Activated naive CD4-positive, alpha-beta T cell treated with anti-CD3 and anti-CD28 coated beads, Interleukin-2, amount 50 U/mL, for 24 hours (primary cell): ENCODE data around the gene RNF207.
A peak's percentile ranks its signal among the peaks of the same experiment; 100 is the strongest.
"Not testable (repeated sequence)": the region's sequence is repeated elsewhere in the genome, so short reads cannot be mapped to it uniquely, and the experiment has no call there.

Experiments
- H3K27ac Mint-ChIP-seq: one replicate; pipeline ENCODE4 v1.8.0; 2021; ENCODE audit warnings: mild to moderate bottlenecking, mixed read lengths
- H3K27me3 Mint-ChIP-seq: one replicate; pipeline ENCODE4 v1.8.0; 2021; ENCODE audit warnings: mixed read lengths
- H3K36me3 Mint-ChIP-seq: one replicate; pipeline ENCODE4 v1.8.0; 2021; ENCODE audit warnings: mixed read lengths
- H3K4me1 Mint-ChIP-seq: one replicate; pipeline ENCODE4 v1.8.0; 2021; ENCODE audit warnings: mixed read lengths
- H3K4me3 Mint-ChIP-seq: one replicate; pipeline ENCODE4 v1.8.0; 2021; ENCODE audit warnings: mild to moderate bottlenecking, mixed read lengths
- H3K9me3 Mint-ChIP-seq: one replicate; pipeline ENCODE4 v1.8.0; 2021; ENCODE audit warnings: mixed read lengths

Gene RNF207

DNA sequence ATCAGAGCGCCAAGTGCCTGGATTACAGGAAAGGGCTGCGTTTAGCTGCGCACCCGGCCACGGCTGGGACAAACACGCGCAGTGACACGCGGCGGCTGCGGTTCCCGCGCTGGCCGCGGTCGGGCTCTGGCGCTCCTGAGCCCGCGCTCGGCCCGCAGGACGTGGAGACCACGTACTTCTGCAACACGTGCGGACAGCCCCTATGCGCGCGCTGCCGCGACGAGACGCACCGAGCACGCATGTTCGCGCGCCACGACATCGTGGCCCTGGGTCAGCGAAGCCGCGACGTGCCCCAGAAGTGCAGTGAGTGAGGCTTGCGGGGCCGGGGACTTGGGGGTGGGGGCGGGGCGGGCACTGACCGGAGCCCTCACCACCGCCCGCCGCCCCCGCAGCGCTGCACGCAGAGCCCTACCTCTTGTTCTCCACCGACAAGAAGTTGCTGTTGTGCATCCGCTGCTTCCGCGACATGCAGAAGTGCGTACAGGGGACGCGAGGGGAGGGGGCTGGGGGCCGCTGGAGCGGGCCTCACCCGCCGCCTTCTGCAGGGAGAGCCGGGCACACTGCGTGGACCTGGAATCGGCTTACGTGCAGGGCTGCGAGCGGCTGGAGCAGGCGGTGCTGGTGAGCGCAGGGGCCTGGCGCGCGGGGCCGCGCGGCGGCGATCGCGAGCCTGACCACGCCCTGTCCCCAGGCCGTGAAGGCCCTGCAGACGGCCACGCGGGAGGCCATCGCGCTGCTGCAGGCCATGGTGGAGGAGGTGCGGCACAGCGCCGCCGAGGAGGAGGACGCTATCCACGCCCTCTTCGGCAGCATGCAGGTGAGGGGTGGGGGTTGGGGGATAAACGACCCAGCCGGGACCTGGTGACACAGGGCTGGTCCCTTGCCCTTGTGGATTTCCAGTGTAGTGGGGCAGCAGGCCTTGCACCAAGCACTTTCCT lies 3.1 kb downstream of the RNF207 start:
- Mint-ChIP-seq H3K36me3 (no peaks in the 10 kb centered on the region), H3K27ac (no peak overlapping the region), H3K27me3 (peaks cover 15% of the 10 kb centered on the region), H3K4me3 (peak overlapping the region; percentile 36), H3K9me3 (no peaks in the 10 kb centered on the region), H3K4me1 (peaks cover 3% of the 10 kb centered on the region)

DNA sequence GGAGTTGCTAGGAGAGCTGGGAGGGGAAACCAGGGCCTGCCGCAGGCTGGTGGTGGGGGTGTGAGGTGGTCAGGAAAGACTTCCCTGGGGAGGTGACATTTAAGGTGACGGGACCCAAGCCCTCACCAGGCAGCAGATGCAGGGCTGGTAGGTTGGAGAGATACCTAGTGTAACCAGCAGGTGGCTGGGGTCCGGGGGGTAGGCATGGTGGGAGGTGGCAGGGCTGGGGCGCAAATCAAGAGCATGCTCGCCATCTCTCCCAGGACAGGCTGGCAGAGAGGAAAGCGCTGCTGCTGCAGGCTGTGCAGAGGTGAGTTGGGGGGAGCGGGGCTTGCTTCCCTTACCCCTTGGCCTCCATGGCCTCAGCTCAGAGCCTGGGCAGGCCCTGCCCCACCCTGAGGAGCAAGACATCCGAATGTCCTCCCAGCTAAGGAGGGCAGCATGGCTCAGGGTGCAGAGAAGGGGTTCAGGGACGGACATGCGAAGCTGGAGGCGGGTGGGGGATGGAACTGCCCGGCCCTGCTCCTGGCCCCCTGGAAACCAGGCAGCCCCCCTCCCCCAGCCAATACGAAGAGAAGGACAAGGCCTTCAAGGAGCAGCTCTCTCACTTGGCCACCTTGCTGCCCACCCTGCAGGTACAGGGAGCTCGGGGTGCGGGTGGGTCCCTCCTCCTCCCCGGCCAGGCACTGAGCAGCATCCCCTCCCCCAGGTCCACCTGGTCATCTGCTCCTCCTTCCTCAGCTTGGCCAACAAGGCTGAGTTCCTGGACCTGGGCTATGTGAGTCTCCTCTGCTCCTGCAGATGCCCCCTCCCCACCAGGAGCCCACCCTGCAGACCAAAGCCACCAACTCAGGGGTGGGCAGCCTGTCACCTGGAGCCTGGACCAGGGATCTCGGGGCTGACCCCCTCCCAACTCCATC lies 4.0 kb downstream of the RNF207 start:
- H3K27ac Mint-ChIP-seq: no peak overlapping the region
- no peaks in the 10 kb centered on the region for H3K9me3 Mint-ChIP-seq
- H3K4me1 Mint-ChIP-seq: no peaks in the 10 kb centered on the region
- no peaks in the 10 kb centered on the region for H3K36me3 Mint-ChIP-seq
- H3K4me3 Mint-ChIP-seq: peak overlapping the region; percentile 36
- peaks cover 15% of the 10 kb centered on the region for H3K27me3 Mint-ChIP-seq

DNA sequence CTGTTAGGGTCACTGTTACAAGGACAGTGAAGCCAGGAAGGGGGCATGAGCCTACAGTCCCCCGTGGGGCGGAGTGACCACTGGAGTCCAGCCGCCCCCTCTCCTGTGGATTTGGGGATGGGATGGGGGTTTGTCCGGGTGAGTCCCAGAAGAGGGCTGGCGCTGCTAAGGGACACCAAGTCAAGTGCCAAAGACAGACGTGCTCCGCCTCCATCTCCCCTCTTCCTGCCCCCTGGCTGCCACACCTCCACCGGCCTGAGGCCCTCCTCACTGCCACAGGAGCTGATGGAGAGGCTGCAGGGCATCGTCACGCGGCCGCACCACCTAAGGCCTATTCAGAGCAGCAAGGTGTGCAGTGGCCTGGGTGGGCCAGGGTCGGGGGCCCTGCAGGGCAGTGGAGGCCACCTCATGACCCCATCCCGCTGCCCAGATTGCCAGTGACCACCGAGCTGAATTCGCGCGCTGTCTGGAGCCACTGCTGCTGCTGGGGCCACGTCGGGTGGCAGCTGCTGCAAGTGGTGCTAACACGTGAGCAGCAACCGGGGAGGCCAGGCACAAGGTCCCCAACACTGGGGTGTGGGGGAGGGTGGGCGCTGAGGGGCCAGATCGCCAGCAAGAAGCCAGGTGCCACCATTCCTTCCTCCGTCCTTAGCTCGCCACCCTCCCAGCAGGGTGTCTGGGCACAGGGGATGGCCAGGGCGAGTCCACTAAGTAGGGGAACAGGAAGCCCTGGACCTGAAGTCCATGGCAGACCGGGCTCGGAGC lies 4.9 kb downstream of the RNF207 start:
- no peaks in the 10 kb centered on the region for H3K9me3 Mint-ChIP-seq
- no peak overlapping the region for H3K4me3 Mint-ChIP-seq
- no peaks in the 10 kb centered on the region for H3K36me3 Mint-ChIP-seq
- no peak overlapping the region for H3K27ac Mint-ChIP-seq
- peaks cover 17% of the 10 kb centered on the region for H3K27me3 Mint-ChIP-seq
- H3K4me1 Mint-ChIP-seq: no peaks in the 10 kb centered on the region

DNA sequence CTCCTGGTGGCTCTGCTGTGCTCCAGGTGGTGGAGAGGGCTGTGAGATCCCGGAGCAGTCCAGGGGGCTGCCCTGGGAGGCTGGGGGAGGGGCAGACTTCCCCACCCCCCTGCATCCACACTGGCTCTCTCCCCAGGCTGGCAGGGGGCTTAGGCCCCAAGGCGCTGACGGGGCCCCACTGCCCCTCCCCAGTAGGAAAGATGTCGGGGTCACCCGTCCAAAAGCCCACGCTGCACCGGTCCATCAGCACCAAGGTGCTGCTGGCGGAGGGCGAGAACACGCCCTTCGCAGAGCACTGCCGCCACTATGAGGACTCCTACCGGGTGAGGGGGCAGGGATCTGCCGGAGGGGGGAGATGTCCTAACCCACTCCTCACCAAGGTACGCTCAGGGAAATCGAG lies 5.8 kb downstream of the RNF207 start:
- no peaks in the 10 kb centered on the region for H3K36me3 Mint-ChIP-seq
- no peak overlapping the region for H3K4me3 Mint-ChIP-seq
- no peaks in the 10 kb centered on the region for H3K9me3 Mint-ChIP-seq

DNA sequence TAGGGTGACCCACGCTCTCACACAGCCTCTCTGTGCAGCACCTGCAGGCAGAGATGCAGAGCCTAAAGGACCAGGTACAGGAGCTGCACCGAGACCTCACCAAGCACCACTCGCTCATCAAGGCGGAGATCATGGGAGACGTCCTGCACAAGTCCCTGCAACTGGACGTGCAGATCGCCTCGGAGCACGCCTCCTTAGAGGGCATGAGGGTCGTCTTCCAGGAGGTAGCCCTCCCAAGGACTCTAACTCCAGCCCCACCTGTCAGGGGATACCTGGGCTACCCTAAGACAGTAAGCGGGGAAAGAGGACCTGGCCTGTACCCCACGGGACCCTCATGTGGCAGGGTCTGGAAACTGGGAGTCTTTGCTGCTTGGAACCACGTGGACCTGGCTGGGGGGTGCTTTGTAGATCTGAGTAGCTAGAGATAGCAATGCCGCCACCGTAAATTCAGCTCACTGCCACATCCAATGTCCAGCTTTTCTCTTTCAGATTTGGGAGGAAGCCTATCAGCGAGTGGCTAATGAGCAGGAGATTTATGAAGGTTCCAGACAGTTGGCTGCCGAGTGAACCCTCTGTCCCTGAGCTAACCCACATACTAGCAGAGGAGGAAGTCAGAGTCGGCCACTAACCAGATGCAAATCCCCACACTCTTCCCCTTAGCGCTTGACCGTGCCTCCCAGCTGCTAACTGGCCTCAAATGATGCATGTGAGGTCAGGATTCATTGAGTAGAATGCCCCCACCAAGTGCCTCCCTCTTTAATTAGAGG lies 6.5 kb downstream of the RNF207 start:
- H3K27me3 Mint-ChIP-seq: peaks cover 15% of the 10 kb centered on the region
- no peaks in the 10 kb centered on the region for H3K4me1 Mint-ChIP-seq
- no peak overlapping the region for H3K4me3 Mint-ChIP-seq
- no peaks in the 10 kb centered on the region for H3K9me3 Mint-ChIP-seq
- no peak overlapping the region for H3K27ac Mint-ChIP-seq
- H3K36me3 Mint-ChIP-seq: no peaks in the 10 kb centered on the region

More for the DNA sequence above, 5.8 kb downstream of the RNF207 start:
- Mint-ChIP-seq H3K27ac (no peak overlapping the region), H3K4me1 (no peaks in the 10 kb centered on the region), H3K27me3 (peaks cover 16% of the 10 kb centered on the region)

DNA sequence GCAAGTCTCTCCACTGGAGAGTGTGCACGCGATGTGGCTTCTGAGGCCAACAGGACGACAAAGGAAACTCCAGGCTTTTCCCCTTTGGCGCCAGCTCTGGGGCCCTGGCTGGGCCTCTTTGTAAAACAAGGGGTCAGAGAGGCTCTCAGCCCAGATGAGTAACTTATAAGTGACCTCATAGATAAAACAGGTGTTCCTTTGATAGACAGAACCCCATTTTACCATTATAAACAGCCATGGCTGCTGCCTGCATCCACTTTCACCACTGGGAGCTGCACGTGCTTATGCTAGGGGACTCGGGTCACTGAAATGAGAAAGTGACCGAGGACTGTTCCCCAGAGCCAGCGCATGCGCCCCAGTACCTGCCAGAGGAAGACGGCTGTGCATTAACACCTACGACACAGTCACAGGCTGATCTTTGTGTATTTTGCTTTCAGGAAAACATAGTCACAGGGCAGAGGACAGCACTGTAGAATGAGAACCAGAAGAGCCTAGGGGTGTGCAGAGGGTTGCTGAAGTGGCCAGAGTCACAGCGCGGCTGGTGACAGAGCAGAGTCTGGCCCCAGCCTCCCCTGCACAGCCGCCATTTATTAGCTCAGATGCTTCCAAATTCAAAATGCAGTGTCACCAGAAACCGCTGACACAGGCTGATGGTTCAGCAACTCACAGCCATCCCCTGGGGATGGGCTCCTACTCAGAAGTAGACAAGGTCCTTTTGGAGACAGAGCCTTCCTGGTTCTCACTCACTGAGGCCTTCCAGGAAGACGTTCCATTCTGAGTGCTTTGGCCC lies 12.7 kb downstream of the RNF207 start:
- Mint-ChIP-seq H3K9me3 (no peaks in the 10 kb centered on the region), H3K4me1 (no peaks in the 10 kb centered on the region), H3K36me3 (no peaks in the 10 kb centered on the region), H3K27me3 (peaks cover 5% of the 10 kb centered on the region), H3K27ac (no peak overlapping the region), H3K4me3 (no peak overlapping the region)

DNA sequence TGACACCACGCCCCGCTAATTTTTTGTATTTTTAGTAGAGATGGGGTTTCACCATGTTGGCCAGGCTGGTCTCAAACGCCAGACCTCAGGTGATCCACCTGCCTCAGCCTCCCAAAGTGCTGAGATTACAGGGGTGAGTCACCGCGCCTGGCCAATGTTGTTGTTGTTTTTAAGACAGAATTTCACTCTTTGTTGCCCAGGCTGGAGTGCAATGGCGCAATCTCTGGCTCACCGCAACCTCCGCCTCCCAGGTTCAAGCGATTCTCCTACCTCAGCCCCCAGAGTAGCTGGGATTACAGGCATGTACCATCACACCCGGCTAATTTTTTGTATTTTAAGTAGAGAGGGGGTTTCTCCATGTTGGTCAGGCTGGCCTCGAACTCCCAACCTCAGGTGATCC lies 13.7 kb downstream of the RNF207 start:
- H3K27me3 Mint-ChIP-seq, H3K4me3 Mint-ChIP-seq, H3K36me3 Mint-ChIP-seq, H3K9me3 Mint-ChIP-seq, H3K4me1 Mint-ChIP-seq, H3K27ac Mint-ChIP-seq: not testable (repeated sequence)

DNA sequence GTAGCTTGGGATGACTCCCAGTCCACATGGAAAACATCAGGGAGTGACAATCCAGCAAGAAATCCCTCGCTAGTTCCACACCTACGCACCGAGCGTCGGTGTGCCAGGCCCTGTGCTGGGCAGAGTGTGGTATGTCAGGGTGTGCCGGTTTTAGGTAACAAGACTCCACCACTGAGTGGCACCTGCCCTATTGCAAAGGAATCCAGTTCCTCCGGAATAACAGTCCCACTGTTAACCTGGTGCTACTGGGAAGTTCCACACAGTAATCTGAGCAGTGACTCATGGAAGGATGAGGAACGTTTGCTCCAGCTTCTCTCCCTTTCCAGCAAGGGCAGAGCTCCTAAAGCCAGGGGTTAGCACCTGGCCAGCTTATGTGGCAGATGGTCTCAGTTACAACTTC lies 14.3 kb downstream of the RNF207 start:
- H3K4me1 Mint-ChIP-seq: no peaks in the 10 kb centered on the region
- no peaks in the 10 kb centered on the region for H3K36me3 Mint-ChIP-seq
- H3K4me3 Mint-ChIP-seq: no peak overlapping the region
- H3K9me3 Mint-ChIP-seq: no peaks in the 10 kb centered on the region
- peaks cover 3% of the 10 kb centered on the region for H3K27me3 Mint-ChIP-seq
- no peak overlapping the region for H3K27ac Mint-ChIP-seq

DNA sequence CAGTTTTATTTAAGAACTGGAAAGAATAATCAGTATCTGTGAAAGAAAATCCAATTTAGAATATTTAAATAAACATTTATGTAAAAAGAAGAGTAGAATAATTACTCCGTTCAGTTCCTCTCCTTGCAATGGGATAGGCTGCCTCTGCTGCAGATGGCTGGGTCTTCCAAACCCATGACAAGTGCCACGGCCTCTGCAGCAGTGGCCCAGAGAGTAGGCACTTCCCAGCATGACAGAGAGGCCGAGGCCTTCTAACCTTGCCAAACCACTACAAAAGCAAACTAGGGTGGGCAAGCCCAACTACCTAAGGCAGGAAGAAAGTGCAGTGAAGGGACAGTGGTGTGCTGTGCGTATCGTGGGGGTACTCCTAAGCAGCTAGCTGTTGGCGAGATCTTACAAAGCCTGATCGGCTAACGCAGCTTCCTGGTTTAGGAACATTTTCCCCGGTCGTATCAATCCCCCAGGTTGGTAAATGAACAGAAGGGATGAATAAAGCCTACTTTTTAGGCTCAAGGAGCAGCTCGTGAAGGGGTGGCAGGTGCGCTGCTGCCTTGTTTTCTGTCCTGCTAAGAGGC lies 15.4 kb downstream of the RNF207 start:
- no peaks in the 10 kb centered on the region for H3K4me1 Mint-ChIP-seq
- H3K36me3 Mint-ChIP-seq: peaks cover under 1% of the 10 kb centered on the region
- no peak overlapping the region for H3K4me3 Mint-ChIP-seq
- no peak overlapping the region for H3K27ac Mint-ChIP-seq
- no peaks in the 10 kb centered on the region for H3K9me3 Mint-ChIP-seq
- H3K27me3 Mint-ChIP-seq: peaks cover 1% of the 10 kb centered on the region

DNA sequence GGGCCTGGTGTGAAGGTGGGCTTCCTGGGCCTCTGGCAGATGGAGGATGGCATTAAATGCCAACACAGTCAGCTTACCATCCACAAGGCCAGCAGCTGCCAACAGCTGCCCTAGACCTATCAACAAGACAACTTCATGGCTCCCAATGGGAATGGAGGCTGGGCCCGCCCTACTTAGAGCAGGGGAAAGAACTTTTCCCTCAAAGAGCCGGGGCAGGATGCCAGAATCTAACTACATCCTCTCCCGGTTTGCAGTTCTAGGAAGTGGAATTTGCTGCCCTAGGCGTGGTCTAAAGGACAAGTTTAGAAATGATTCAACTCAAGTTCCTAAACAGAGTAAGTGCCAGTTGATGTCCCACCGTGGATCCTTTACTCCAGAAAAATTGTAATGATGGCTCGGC lies 16.7 kb downstream of the RNF207 start:
- Mint-ChIP-seq H3K4me3 (no peak overlapping the region), H3K27ac (no peak overlapping the region), H3K27me3 (no peaks in the 10 kb centered on the region), H3K9me3 (no peaks in the 10 kb centered on the region), H3K36me3 (peaks cover 4% of the 10 kb centered on the region), H3K4me1 (no peaks in the 10 kb centered on the region)

DNA sequence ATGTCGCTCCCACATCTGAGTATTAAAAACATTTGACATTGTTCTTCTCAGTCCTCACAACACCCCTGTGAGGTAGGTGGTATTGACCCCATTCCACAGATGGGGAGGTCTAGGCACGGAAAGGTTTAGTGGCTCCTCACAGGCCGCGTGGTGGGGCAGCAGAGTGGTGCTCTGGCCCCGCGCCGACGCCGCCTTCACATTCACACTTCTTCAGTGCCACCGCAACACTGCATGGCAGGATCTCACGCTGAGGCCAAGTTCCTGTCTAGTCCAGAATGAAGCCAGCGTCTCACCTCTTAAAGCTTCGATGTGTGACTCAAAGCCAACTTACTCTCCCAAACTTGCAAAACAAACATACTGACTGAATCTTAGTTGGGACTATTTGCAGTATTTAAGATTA lies 17.7 kb downstream of the RNF207 start:
- no peak overlapping the region for H3K4me3 Mint-ChIP-seq
- no peak overlapping the region for H3K27ac Mint-ChIP-seq
- no peaks in the 10 kb centered on the region for H3K27me3 Mint-ChIP-seq
- H3K9me3 Mint-ChIP-seq: no peaks in the 10 kb centered on the region
- peaks cover 4% of the 10 kb centered on the region for H3K36me3 Mint-ChIP-seq
- H3K4me1 Mint-ChIP-seq: no peaks in the 10 kb centered on the region

DNA sequence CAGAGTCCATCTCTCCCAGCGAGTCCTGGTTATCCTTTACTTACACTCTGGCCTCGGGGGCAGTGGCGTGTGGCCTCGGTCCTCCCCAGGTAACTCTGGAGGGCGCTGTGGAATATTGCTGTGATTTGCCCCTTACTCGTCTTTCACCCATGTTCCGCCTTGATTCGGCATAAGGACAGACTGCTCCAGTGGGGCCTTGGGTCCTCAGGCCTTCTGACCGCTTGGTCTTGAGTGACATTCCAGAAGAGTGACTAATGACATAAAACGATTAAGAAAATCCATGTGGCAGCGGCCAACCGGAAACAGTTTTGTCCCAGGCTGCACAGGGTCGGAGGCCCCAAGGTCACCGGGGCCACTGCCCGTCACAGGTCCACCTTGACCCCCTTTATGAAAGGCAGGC lies 18.8 kb downstream of the RNF207 start:
- no peak overlapping the region for H3K27ac Mint-ChIP-seq
- no peak overlapping the region for H3K4me3 Mint-ChIP-seq
- H3K27me3 Mint-ChIP-seq: no peaks in the 10 kb centered on the region
- no peaks in the 10 kb centered on the region for H3K9me3 Mint-ChIP-seq
- H3K4me1 Mint-ChIP-seq: no peaks in the 10 kb centered on the region
- H3K36me3 Mint-ChIP-seq: peaks cover 4% of the 10 kb centered on the region

DNA sequence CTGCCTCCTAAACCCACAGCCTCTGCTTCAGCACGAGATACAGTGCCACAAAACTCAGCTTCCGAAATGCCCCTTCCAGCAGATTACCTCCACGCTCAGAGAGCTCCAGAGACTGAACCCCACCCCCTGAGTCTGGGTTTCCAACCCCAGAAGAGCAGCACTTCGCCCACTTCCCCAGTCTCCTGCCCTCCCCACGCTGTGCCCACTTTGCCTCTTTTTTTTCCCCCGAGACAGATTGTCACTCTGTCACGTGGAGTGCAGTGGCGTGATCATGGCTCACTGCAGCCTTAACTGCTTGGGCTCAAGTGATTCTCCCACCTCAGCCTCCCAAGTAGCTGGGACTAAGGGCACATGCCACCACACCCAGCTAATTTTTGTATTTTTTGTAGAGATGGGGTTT lies 19.7 kb downstream of the RNF207 start:
- Mint-ChIP-seq H3K4me3 (no peak overlapping the region), H3K9me3 (no peaks in the 10 kb centered on the region), H3K4me1 (no peaks in the 10 kb centered on the region), H3K27me3 (no peaks in the 10 kb centered on the region), H3K27ac (no peak overlapping the region), H3K36me3 (peaks cover 4% of the 10 kb centered on the region)

DNA sequence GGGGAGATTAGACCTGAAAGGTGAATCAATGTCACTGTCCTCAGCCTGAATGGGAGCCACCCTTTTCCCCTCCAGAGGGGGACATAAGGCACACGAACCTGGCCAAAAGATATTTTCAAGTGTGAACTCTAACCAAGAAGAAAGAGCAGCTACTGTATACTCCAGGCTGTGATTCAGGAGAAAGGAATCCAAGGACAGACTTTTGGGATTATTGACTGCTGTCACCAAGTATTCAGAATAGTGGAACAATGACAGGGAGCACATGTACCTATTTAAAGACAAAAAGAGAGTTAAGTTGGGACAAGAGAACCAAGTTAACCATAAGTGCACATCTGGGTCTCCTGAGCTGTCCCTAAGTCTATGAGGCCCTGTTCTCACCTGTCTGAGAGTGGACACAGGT lies 27.5 kb downstream of the RNF207 start:
- Mint-ChIP-seq H3K36me3 (peaks cover 7% of the 10 kb centered on the region), H3K9me3 (no peaks in the 10 kb centered on the region), H3K4me1 (peaks cover 11% of the 10 kb centered on the region), H3K27me3 (no peaks in the 10 kb centered on the region), H3K4me3 (no peak overlapping the region), H3K27ac (no peak overlapping the region)
